ENCODE results near the gene WFDC2.

DNA sequence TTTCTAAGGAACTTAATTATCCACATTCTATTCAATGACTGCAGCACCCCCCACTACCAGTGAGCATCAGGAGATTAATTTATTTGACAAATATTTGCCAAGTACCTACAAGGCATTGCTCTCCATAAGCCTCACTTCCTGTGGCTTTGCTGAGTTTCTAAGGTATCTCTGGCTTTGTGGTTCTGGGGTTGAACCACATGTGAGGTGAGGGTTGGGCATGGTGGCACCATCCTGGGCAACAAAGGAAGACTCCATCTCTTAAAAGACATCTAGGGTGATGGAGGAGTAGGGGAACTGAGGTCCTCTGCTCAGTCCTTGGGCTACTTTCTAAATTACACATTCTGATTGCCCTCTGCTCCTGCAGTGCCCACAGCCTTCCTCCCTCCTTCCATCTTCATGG, 25.5 kb upstream of the WFDC2 start:
- TF ChIP-seq, protein P1, sequence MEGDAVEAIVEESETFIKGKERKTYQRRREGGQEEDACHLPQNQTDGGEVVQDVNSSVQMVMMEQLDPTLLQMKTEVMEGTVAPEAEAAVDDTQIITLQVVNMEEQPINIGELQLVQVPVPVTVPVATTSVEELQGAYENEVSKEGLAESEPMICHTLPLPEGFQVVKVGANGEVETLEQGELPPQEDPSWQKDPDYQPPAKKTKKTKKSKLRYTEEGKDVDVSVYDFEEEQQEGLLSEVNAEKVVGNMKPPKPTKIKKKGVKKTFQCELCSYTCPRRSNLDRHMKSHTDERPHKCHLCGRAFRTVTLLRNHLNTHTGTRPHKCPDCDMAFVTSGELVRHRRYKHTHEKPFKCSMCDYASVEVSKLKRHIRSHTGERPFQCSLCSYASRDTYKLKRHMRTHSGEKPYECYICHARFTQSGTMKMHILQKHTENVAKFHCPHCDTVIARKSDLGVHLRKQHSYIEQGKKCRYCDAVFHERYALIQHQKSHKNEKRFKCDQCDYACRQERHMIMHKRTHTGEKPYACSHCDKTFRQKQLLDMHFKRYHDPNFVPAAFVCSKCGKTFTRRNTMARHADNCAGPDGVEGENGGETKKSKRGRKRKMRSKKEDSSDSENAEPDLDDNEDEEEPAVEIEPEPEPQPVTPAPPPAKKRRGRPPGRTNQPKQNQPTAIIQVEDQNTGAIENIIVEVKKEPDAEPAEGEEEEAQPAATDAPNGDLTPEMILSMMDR (IDR thresholded peaks at IDR 0.05; ENCODE audit: insufficient read depth, low read length, poor library complexity, severe bottlenecking): no peak
- no peak for TF ChIP-seq EZH2phosphoT487 (conservative IDR thresholded peaks at IDR 0.05; ENCODE audit: low read length)

Data from SU-DHL-6 (cell line).